Parietal lobe (tissue), 2 donors: ENCODE measurements around the gene HBQ1. TPM values are rescaled to one million over a fixed set of nuclear protein-coding genes. Genes with fewer than 3 reads are reported as not detected.

Experiments used
- small RNA-seq: library from RNA; depleted of rRNA; stranded (forward); fragments of <200 nt; gene quantifications from one replicate; pipeline ENCODE3, GENCODE V24; 2014; ENCODE audit warnings: low replicate concordance
- total RNA-seq: library from RNA; depleted of rRNA; stranded (reverse); fragments of >200 nt; gene quantifications from one replicate; pipeline ENCODE4 v1.2.3, GENCODE V29; 2014

The HBQ1 gene
- total RNA-seq, result 4.1 TPM

DNA sequence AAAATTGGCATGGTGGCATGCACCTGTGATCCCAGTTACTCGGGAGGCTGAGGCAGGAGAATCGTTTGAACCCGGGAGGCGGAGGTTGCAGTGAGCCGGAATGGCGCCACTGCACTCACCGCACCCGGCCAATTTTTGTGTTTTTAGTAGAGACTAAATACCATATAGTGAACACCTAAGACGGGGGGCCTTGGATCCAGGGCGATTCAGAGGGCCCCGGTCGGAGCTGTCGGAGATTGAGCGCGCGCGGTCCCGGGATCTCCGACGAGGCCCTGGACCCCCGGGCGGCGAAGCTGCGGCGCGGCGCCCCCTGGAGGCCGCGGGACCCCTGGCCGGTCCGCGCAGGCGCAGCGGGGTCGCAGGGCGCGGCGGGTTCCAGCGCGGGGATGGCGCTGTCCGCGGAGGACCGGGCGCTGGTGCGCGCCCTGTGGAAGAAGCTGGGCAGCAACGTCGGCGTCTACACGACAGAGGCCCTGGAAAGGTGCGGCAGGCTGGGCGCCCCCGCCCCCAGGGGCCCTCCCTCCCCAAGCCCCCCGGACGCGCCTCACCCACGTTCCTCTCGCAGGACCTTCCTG is at the start of gene HBQ1:
HBQ1 (plus strand) TSS at position 359 of the 575 bp plus-strand sequence; CDS start at position 387, 28 bp downstream.

DNA sequence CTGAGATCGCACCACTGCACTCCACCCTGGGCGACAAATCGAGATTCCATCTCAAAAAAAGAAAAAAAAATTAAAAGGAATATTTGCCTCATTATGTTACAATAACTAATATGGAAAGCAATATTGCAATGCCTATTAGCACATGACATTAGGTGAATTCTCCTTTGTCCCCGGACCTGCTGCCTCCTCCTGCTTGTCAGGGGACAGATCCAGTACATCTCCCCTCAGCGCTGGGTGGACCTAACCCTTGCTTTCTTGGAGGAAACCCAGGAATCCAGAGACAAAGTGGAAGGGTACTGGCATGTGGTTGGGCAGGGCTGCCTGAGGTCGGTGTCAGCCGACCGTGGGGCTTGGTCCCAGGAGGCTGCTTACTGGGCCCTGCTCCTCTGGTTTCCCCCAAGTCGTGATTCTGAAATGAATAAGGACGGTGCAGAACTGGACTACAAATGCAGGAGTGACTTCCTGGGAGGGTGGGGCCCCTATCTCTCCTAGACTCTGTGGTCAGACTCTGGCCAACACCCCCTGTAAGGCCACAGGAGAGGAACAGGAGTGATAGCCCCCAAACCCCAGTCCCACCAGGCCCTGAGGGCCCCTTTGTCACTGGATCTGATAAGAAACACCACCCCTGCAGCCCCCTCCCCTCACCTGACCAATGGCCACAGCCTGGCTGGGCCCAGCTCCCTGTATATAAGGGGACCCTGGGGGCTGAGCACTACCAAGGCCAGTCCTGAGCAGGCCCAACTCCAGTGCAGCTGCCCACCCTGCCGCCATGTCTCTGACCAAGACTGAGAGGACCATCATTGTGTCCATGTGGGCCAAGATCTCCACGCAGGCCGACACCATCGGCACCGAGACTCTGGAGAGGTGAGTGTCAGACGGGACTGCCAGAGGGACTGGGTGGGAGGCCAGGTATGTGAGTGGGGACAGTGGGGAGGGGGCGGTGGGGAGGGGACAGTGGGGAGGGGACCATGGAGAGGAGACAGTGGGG is 27.8 kb upstream of the HBQ1 start, which contains the start of gene HBZ:
HBZ (plus strand) TSS at position 504 of the 988 bp plus-strand sequence; CDS start at position 770, 266 bp downstream.

DNA sequence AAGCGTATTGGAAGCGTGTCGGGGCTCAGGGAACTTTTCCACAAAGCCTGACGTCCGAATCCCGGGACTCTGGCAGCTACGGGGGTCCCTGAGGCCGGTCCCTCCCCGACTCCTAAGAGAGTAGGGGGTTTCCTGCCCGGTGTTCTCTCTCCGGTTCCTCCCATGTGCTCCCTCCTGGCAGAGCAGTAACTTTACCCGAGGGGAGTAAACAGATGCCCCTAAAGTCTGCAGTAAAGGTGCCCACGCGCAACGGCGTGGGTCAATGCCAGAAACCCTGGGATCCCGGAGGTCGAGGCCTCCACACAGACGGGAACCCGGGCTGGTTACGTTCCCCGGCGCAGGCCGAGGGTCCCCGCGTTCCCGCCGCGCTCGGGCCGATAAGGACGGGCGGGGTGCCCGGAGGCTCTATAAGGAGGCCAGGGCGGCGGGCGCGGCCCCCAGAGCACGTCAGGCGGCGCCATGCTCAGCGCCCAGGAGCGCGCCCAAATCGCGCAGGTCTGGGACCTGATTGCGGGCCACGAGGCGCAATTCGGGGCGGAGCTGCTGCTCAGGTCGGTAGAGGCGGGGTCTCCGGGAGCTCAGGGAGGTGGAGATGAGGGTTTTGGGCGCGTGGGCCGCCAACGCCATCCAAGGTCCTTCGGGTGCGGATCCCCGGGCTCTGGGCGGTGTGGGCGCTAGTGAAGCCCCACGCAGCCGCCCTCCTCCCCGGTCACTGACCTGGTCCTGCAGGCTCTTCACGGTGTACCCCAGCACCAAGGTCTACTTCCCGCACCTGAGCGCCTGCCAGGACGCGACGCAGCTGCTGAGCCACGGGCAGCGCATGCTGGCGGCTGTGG is 14.5 kb upstream of the HBQ1 start, which contains the start of gene HBM:
HBM (plus strand) TSS at position 440 of the 836 bp plus-strand sequence; CDS start at position 460, 20 bp downstream.

DNA sequence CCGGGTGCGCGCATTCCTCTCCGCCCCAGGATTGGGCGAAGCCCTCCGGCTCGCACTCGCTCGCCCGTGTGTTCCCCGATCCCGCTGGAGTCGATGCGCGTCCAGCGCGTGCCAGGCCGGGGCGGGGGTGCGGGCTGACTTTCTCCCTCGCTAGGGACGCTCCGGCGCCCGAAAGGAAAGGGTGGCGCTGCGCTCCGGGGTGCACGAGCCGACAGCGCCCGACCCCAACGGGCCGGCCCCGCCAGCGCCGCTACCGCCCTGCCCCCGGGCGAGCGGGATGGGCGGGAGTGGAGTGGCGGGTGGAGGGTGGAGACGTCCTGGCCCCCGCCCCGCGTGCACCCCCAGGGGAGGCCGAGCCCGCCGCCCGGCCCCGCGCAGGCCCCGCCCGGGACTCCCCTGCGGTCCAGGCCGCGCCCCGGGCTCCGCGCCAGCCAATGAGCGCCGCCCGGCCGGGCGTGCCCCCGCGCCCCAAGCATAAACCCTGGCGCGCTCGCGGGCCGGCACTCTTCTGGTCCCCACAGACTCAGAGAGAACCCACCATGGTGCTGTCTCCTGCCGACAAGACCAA is 7.8 kb upstream of the HBQ1 start, which contains the start of gene HBA2:
HBA2 (plus strand) TSS at position 503 of the 568 bp plus-strand sequence; CDS start at position 540, 37 bp downstream.

DNA sequence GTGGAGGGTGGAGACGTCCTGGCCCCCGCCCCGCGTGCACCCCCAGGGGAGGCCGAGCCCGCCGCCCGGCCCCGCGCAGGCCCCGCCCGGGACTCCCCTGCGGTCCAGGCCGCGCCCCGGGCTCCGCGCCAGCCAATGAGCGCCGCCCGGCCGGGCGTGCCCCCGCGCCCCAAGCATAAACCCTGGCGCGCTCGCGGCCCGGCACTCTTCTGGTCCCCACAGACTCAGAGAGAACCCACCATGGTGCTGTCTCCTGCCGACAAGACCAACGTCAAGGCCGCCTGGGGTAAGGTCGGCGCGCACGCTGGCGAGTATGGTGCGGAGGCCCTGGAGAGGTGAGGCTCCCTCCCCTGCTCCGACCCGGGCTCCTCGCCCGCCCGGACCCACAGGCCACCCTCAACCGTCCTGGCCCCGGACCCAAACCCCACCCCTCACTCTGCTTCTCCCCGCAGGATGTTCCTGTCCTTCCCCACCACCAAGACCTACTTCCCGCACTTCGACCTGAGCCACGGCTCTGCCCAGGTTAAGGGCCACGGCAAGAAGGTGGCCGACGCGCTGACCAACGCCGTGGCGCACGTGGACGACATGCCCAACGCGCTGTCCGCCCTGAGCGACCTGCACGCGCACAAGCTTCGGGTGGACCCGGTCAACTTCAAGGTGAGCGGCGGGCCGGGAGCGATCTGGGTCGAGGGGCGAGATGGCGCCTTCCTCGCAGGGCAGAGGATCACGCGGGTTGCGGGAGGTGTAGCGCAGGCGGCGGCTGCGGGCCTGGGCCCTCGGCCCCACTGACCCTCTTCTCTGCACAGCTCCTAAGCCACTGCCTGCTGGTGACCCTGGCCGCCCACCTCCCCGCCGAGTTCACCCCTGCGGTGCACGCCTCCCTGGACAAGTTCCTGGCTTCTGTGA is 3.5 kb upstream of the HBQ1 start, which contains the start of gene HBA1:
HBA1 (plus strand) TSS at position 204 of the 906 bp plus-strand sequence; CDS start at position 241, 37 bp downstream.

DNA sequence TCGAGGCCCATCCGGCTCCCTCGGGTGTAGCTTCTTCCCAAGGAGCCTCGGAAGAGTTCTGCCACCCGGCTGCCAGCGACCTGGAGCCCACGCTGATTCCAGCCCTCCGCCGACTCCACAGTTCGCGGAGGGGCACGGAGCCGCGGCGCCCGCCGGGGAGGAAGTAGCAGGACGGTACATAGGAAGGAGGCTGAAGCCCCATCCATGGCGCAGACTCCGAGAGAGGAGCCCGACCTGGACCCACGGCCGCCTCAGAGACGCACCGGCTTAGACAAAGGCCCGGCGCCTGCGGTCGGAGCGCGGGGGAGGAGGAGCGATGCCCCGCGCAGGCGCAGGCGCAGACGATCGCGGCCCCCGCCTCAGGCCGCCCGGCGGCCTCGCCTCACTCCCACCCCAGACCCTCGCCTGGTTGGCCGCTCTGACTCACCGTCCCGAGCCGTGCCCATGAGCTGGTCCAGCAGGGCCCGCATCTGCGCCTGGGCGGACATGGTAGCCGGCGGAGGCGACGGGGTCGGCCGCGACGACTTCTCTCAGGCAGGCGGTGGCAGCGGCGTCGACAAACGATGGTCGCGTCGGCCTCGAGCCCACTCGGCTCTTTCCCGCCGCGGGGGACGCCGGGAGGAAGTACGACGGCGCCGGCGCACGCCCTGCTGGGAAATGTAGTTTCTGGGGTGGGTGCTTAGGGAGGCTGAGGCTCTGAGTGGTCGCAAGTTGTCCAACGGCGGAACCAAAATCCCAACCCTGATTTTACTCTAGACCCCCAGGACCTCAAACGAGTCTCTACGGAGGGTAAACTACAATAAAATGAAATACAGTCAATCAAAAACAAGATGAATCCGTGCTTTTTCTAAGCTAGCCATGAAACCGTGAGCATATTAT is 48.8 kb downstream of the HBQ1 start, which contains the start of gene LUC7L:
LUC7L (minus strand) TSS at position 598 of the 879 bp plus-strand sequence; CDS start at position 488, 110 bp downstream.

Small RNA genes lying within 50 kb of the gene (small RNA-seq; reads per million reads assigned to genes)
- not detected for gene RF00019

Other genes with a start within 250 kb of the HBQ1 start
- 3.8 TPM for gene POLR3K, start 126.9 kb upstream of the HBQ1 start, total RNA-seq
- 13.8 TPM for gene SNRNP25, start 126.6 kb upstream of the HBQ1 start, total RNA-seq
- gene RHBDF1, start 107.8 kb upstream of the HBQ1 start, total RNA-seq, result 1.6 TPM
- 33.8 TPM for gene MPG, start 102.2 kb upstream of the HBQ1 start, total RNA-seq
- gene NPRL3, start 41.8 kb upstream of the HBQ1 start, total RNA-seq, result 21.6 TPM
- not detected for gene HBZ, start 27.8 kb upstream of the HBQ1 start, total RNA-seq
- gene HBM, start 14.5 kb upstream of the HBQ1 start, total RNA-seq, result 7.8 TPM
- gene HBA2, start 7.6 kb upstream of the HBQ1 start, total RNA-seq, result 363 TPM
- gene HBA1, start 3.8 kb upstream of the HBQ1 start, total RNA-seq, result 263 TPM
- 216 TPM for gene LUC7L, start 49.0 kb downstream of the HBQ1 start, total RNA-seq
- 22.5 TPM for gene FAM234A, start 54.4 kb downstream of the HBQ1 start, total RNA-seq
- gene RGS11, start 95.5 kb downstream of the HBQ1 start, total RNA-seq, result 21.0 TPM
- gene ARHGDIG, start 100.1 kb downstream of the HBQ1 start, total RNA-seq, result 60.1 TPM
- gene PDIA2, start 102.7 kb downstream of the HBQ1 start, total RNA-seq, result 30.0 TPM
- 27.2 TPM for gene AXIN1, start 172.3 kb downstream of the HBQ1 start, total RNA-seq
- gene MRPL28, start 190.1 kb downstream of the HBQ1 start, total RNA-seq, result 26.6 TPM
- 25.4 TPM for gene PGAP6, start 201.5 kb downstream of the HBQ1 start, total RNA-seq
- gene NME4, start 216.7 kb downstream of the HBQ1 start, total RNA-seq, result 25.7 TPM
- 12.5 TPM for gene DECR2, start 221.4 kb downstream of the HBQ1 start, total RNA-seq
- gene RAB11FIP3, start 245.2 kb downstream of the HBQ1 start, total RNA-seq, result 55.1 TPM